Hematopoietic multipotent progenitor cell treated with erythropoietin and hydrocortisone succinate and interleukin-3 and kit ligand, for 6 days (in vitro differentiated cells): Measurements from ENCODE around the gene UQCR11.

ENCODE experiments used
- DNase-seq: peaks from one replicate; pipeline ENCODE4 v3.0.0-alpha.2; 2015

UQCR11 gene

GRCh38 chr19:1613808-1614570 is 8.7 kb upstream of the UQCR11 start:
- no peak for DNase-seq

- DNase-seq, result no peak
These were observed 7.9 kb upstream of the UQCR11 start for GRCh38 chr19:1613146-1613545.

- DNase-seq, result no peak
These were observed 7.1 kb upstream of the UQCR11 start for GRCh38 chr19:1612114-1613086.

- DNase-seq, result no peak
These were observed 6.1 kb upstream of the UQCR11 start for GRCh38 chr19:1611353-1611752.

GRCh38 chr19:1610579-1610978 is 5.3 kb upstream of the UQCR11 start:
- no peak for DNase-seq

- DNase-seq, result peak; percentile 38
These were observed 4.6 kb upstream of the UQCR11 start for GRCh38 chr19:1609680-1610474.

- DNase-seq, result peak; percentile 50
These were observed 3.8 kb upstream of the UQCR11 start for GRCh38 chr19:1609103-1609396.

GRCh38 chr19:1608359-1609102 is 3.3 kb upstream of the UQCR11 start:
- peak; percentile 30 for DNase-seq

- DNase-seq, result peak; percentile 38
These were observed 933 bp upstream of the UQCR11 start for GRCh38 chr19:1606138-1606651.

- no peak for DNase-seq
These were observed 3.1 kb downstream of the UQCR11 start for GRCh38 chr19:1602091-1602707.

- DNase-seq, result peak; percentile 91
These were observed 3.6 kb downstream of the UQCR11 start for GRCh38 chr19:1601613-1602064.

GRCh38 chr19:1599460-1599846 is 5.8 kb downstream of the UQCR11 start:
- no peak for DNase-seq

- no peak for DNase-seq
These were observed 6.3 kb downstream of the UQCR11 start for GRCh38 chr19:1598777-1599459.

GRCh38 chr19:1593501-1593772 is 11.8 kb downstream of the UQCR11 start:
- DNase-seq, result no peak

- DNase-seq, result peak; percentile 96
These were observed 12.3 kb downstream of the UQCR11 start, which contains the start of gene MBD3 for GRCh38 chr19:1592755-1593500. Gene MBD3, minus strand, starts transcription at chr19:1592865. Its CDS starts 234 bp downstream, at chr19:1592631.

GRCh38 chr19:1592024-1592754 is 13.1 kb downstream of the UQCR11 start:
- peak; percentile 92 for DNase-seq

- no peak for DNase-seq
These were observed 13.7 kb downstream of the UQCR11 start for GRCh38 chr19:1591421-1592023.

GRCh38 chr19:1590641-1591397 is 14.4 kb downstream of the UQCR11 start:
- DNase-seq, result peak; percentile 82

GRCh38 chr19:1587872-1588271 is 17.4 kb downstream of the UQCR11 start:
- DNase-seq, result no peak
